ENCODE results near the gene CDK16.
A peak's percentile ranks its signal among the peaks of the same experiment; 100 is the strongest.

CDK16 gene

GRCh38 chrX:47218280-47218919 is at the start of gene CDK16:
CDK16 (plus strand) TSS chrX:47218681; CDS start chrX:47223558, 4,877 bp downstream.
- H3K4me3 ChIP-seq (replicated peaks; ENCODE audit: low read depth, low read length), result peak within 1 kb of the TSS; percentile 72
- peak; percentile 81 for DNase-seq (ENCODE audit: low read depth)
- no peak for TF ChIP-seq CTCF (IDR thresholded peaks at IDR 0.05; ENCODE audit: low read length, missing control alignments)

GRCh38 chrX:47169273-47169672 is 49.2 kb upstream of the CDK16 start:
- TF ChIP-seq CTCF (IDR thresholded peaks at IDR 0.05; ENCODE audit: low read length, missing control alignments), result no peak
- H3K4me3 ChIP-seq (replicated peaks; ENCODE audit: low read depth, low read length), result no peak overlapping the region
- DNase-seq (ENCODE audit: low read depth), result no peak

GRCh38 chrX:47169726-47170515 is 48.6 kb upstream of the CDK16 start:
- DNase-seq (ENCODE audit: low read depth), result peak; percentile 75

GRCh38 chrX:47170861-47171692 is 47.4 kb upstream of the CDK16 start:
- TF ChIP-seq CTCF (IDR thresholded peaks at IDR 0.05; ENCODE audit: low read length, missing control alignments), result no peak
- DNase-seq (ENCODE audit: low read depth), result no peak
- no peak overlapping the region for H3K4me3 ChIP-seq (replicated peaks; ENCODE audit: low read depth, low read length)

More at GRCh38 chrX:47169726-47170515, 48.6 kb upstream of the CDK16 start:
- no peak for TF ChIP-seq CTCF (IDR thresholded peaks at IDR 0.05; ENCODE audit: low read length, missing control alignments)
- H3K4me3 ChIP-seq (replicated peaks; ENCODE audit: low read depth, low read length), result no peak overlapping the region

- no peak overlapping the region for H3K4me3 ChIP-seq (replicated peaks; ENCODE audit: low read depth, low read length)
- TF ChIP-seq CTCF (IDR thresholded peaks at IDR 0.05; ENCODE audit: low read length, missing control alignments), result no peak
- DNase-seq (ENCODE audit: low read depth), result no peak
These were observed 46.5 kb upstream of the CDK16 start for GRCh38 chrX:47171996-47172395.

GRCh38 chrX:47172549-47172948 is 45.9 kb upstream of the CDK16 start:
- H3K4me3 ChIP-seq (replicated peaks; ENCODE audit: low read depth, low read length), result no peak overlapping the region
- no peak for TF ChIP-seq CTCF (IDR thresholded peaks at IDR 0.05; ENCODE audit: low read length, missing control alignments)
- DNase-seq (ENCODE audit: low read depth), result no peak

All from fibroblast of pulmonary artery (primary cell).